ENCODE measurements around the gene TBX1.

Gene TBX1

DNA sequence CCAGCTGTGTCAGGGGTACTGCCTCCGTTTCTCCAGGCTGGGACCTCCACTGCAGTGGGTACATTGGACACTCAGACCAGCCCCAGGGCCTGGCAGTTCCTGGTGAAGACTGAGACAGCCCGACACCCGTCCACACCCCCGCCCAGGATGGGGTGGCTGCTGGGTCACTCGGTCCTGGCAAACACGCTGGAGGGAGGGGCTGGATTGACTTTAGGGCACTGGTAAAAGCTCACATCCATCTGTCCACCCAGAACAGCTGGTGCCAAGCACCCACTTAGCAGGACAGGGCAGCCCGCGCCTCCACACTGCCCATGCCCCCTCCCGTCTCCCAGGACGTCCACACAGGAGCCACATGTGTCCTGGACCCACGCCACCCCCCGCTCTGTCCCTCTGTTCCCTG is 10.7 kb upstream of the TBX1 start:
- TF ChIP-seq GATA3 (IDR thresholded peaks at IDR 0.05; ENCODE audit: low read depth, low read length) = no peak
- TF ChIP-seq GATA2 (IDR thresholded peaks at IDR 0.05; ENCODE audit: low read depth, low read length) = no peak

DNA sequence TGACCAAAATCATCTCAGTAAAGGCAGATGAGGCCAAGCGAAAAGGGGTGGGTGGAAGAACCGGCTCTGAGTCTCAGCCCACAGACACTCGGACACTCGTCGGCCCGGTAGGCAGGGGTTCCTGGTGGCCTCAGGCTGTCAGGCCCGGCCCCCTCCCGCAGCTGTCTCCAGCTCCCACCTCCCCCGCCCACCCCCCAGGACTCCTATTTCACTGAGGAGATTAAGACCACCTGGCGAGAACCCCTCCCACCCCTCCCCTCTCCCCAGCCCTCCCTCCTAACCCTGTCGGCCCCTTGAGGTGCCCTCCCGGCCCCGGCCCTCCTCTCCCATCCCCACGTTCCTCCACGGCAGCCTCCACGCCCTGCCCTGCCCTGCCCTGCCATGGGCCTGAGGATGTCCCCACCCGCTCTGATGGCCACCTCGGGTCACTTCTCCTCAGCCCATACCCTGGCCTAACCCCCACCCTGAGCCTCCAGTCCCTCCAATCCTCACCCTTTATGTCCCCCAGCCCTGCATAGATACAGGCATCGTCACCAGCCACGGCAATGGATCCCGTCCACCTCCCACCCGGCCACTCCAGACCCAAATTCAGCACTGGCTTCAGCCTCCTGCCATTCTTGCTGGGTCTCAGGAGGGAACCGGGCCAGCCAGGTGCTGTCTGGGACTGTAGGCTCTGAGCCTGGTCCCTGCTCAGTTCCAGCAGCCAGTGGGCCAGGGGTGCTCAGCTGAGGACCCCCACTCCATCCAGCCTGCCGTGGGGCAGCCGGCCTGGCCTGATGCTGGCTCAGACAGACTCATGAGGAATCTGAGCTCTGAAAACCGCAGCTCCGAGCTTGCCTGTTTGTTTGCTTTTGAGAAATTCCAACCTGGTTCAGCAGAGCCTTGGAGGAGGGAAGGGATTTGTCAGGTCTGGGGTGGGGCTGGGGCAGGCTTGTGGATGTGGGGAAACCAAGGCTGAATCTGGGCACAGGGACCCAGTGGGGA is 9.8 kb upstream of the TBX1 start:
- TF ChIP-seq GATA2 (IDR thresholded peaks at IDR 0.05; ENCODE audit: low read depth, low read length) (no peak), GATA3 (IDR thresholded peaks at IDR 0.05; ENCODE audit: low read depth, low read length) (no peak)

DNA sequence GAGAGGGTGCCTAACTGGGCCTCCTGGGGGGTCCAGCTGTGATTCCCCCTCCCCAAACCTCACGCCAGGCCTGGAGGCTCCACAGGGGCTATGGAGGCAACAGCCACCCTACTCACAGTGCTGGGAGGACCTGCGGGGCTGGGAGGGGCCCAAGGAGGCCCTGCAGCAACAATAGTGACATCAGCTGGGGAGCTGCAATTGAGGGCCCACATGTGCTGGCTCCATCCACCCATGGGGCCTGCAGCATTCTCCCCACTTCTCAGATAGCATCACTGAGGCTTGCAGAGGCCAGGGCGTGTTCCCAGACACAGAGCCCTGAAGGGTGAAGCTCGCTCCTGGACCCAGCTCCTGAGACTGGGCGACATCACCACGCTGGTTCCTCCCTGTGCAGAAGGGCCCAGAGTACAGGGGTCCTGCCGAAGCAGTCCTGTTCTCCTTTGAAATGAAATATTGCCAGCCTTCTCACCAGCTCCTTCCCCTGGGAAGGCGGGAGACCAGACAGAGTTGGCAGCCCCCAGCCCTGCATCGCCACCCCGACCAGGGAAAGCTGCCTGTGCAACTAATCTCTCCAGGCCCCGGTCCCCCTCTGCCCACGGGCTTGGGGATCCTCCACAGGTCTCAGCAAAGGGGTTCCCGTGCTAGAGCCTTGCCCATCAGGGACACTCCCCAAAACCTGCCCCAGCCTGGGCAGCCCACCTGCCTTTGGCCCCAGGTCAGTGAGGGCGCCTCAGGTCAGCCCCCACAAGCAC is 8.9 kb upstream of the TBX1 start:
- TF ChIP-seq GATA2 (IDR thresholded peaks at IDR 0.05; ENCODE audit: low read depth, low read length) = no peak
- TF ChIP-seq GATA3 (IDR thresholded peaks at IDR 0.05; ENCODE audit: low read depth, low read length) = no peak

DNA sequence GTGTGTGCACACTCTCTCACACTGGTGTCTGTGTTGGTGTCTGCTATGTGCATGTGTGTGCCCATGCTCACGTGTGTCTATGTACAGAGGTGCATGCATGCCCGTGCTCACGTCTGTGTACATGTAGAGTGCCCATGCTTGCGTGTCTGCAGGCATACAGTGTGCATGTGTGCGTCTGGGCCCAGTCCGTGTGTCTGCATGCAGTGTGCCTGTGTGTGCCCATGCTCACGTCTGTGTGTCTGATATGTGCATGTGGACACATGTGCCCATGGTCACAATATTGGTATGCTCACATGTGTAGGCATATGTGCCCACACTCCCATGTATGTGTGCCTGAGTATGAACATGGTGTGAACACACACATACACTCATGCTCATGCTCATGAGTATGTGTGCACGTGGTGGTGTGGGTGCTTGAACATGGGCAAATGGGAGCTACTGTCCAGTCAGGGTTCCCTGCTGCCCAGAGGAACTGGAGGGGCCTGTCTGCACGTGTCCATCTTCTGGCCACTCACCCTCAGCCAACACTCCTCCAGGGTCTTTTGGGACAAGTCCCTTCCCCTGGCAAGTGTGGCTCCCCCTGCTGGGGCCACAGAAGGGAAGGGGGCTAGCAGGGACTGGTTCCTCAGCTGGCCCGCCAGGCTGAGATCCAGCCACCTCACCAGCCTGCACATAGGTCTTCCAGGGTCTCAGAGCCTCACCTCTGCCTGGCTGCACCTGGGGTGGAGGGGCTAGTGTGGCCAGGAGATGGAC is 7.3 kb upstream of the TBX1 start:
- TF ChIP-seq GATA3 (IDR thresholded peaks at IDR 0.05; ENCODE audit: low read depth, low read length) = no peak
- no peak for TF ChIP-seq GATA2 (IDR thresholded peaks at IDR 0.05; ENCODE audit: low read depth, low read length)

DNA sequence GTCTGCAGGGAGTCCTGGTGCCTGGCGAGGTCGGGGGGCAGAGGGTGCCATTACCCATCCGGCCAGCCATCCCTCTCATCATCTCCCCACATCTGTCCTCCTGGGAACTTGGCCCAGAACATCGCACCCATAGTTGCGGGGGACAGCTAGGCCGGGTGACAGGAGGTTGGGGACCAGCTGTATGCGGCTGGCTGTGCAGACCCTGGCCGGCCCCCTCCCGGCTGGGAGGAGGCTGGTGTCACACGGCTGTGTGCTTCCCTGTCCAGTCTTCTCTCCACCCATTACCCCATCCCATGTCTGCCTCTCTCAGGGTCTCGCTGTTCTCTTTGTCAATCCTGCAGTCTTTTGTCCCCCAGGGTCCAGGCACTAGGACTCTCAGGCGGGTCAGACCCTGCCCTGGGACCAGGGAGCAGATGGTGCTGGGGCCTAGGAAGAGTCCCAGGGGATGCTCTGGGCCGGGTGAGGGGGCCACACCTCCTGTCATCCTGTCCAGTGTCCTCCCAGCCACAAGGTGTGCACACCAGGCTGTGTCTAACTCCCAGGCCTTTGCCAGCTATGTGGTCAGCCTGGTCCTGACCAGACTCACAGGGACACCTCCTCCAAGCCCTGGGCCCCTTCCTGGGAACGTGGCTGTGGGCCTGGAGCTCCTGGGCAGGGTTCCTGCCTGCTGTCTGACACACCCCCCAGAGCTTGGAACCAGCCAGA is 6.4 kb upstream of the TBX1 start:
- TF ChIP-seq GATA2 (IDR thresholded peaks at IDR 0.05; ENCODE audit: low read depth, low read length) (no peak), GATA3 (IDR thresholded peaks at IDR 0.05; ENCODE audit: low read depth, low read length) (no peak)

DNA sequence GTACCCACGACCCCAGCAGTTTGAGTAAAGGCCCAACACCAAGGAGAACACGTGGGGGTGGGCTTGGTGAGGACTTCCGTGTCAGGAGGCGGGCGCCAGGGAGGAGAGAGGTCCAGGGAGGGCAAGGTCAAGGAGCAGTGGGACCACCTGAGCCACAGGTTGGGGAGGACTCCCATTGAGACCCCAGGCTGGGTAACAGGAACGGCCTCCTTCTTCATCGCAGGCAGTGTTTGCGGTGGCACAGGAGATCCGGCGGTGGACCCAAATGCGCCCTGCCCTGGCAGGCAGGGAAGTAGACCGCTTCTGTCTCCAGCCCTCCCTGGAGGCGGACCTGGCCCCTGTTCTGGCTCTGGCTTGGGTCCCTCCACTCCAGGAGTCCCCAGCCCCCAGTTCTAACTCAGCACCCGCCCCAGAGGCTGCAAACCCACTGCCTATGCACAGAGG is 5.9 kb upstream of the TBX1 start:
- no peak for TF ChIP-seq GATA2 (IDR thresholded peaks at IDR 0.05; ENCODE audit: low read depth, low read length)
- no peak for TF ChIP-seq GATA3 (IDR thresholded peaks at IDR 0.05; ENCODE audit: low read depth, low read length)

DNA sequence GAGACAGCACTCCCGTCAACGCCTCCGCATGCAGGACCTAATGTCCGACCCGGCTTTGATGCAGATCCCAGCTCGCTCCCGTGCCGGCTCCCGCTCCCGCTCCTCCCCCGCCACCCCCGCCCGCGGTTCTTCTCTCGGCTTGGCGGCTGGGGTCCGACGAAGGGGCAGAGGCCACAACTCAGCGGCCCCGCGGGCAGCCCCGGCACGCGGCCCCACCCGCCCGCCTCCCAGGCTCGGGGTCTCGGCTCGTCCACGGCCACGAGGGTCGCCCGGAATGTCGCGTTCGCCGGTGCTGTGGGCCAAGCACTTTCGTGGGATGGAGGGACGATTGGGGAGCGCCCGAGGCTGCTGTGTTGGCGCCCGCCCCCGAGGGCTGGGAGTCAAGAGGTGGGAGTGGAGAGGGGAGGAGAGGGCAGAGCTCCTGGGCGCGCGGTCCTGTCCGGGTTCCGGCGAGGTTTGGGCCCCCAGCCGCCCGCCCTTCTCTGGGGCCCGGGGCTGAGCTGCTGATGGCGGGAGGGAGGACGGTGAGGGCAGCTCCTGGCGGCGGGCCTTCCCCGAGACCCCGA is 5.3 kb upstream of the TBX1 start:
- TF ChIP-seq GATA2 (IDR thresholded peaks at IDR 0.05; ENCODE audit: low read depth, low read length) (no peak), GATA3 (IDR thresholded peaks at IDR 0.05; ENCODE audit: low read depth, low read length) (no peak)

DNA sequence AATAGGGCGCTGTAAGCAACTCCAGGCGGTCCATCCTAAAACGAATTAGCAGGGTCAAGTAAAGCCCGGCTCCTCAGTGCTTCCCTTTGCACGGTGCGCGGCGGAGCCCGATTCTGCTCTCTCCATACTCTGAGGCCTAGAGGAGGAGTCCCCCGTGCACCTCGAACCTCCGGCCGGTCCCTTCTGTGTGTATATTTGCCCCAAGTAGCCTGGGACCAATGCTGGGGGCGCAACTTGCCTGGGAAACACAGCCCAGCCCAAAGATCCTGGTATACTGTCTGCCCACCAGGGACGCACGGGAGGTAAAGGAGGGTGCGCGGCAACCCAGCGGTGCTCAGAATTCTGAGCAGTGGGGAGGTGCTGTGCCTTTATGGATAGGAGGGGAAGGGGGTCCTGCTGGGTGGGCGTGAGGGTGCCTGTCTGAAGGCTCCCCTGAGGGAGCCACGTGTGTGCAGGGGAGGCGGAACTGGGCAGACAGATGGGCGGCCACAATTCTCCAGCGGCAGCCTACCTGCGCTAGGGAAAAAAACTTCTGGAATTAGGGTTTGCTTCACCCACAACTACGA is 4.8 kb upstream of the TBX1 start:
- no peak for TF ChIP-seq GATA2 (IDR thresholded peaks at IDR 0.05; ENCODE audit: low read depth, low read length)

DNA sequence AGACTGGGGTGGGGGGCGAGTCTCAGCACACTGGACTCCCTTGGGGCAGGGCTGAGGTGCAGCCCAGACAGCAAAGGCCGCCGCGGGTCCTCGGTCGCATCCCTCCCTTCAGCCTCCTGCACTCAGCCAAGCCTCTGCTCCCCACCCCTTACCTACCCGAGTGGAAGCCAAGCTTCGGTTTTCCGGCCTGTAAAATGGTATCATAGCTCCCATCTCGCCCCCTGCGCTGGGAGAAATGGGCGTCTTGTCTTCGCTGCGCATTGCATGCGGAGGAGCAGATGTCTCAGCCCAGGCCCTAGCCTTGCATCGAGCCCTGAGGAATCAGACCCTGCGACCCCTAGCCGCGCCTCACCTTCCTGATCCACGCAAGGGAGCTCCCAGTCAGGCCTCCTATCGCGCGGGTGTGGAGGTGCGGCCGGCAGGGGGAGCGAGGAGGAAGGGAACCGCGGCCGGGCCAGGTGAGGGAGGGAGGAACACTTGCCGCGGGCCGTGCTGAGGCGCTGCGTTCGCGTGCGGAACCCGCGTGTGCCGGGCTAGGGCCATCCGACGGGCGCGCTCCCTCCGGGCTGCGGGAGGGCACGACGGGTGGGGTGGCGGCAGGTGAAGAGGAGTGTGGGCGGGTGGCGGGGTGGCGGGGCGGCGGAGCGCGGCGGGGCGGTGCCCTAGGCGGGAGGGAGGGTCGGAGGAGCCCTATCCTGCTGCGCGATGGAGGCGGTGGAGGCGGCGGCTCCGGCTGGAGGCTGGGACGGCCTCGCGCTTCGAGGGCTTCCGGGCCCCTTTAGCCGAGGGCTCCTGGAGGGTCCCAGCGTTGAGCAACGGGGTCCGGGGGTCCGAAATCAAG is 4.1 kb upstream of the TBX1 start:
- no peak for TF ChIP-seq GATA2 (IDR thresholded peaks at IDR 0.05; ENCODE audit: low read depth, low read length)
- TF ChIP-seq GATA3 (IDR thresholded peaks at IDR 0.05; ENCODE audit: low read depth, low read length) = no peak

DNA sequence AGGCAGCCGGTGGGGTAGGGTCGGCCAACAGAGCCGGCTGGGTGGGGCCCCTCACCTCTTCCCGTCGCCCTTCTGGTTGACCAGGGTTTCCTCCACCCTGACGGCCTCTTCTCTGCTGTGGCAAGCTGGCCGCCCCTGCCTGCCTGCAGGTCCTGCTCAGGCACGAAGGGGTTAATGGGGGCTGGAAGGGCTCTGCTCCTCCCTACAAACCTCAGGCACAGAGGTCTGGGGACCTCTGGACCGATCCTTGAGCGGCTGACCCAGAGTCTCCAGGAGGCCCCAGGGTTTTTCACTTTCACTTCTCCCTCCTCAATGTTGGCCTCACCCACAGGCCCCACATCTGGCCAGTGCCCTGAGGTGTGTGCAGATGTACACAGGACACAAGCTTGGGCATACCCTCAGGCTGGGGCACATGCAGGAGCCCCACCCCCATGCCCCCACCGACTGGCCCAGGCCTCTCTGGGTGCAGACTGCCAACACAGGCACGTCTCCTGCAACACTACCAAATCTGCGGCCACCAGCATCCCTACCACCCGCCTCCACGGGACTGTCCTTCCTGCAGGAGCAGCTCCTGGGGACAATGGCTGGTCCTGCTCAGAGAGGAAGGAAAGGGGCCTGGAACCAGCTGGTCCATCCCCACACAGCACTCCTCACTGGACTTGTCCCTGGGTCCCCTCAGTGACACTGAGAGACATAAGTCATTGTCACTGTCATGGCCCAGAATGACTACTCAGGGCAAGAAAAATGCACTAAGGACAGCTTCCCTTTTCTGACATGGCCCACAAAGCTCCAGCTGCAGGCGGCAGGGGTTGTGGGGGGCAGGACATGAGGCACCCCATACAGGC is 3.2 kb upstream of the TBX1 start:
- TF ChIP-seq GATA2 (IDR thresholded peaks at IDR 0.05; ENCODE audit: low read depth, low read length) (no peak), GATA3 (IDR thresholded peaks at IDR 0.05; ENCODE audit: low read depth, low read length) (no peak)
